PC-3 (cell line): ENCODE results near the gene WDR81. TPM values are rescaled to one million over a fixed set of nuclear protein-coding genes. Genes with fewer than 3 reads are reported as not detected.

ENCODE experiments used
- ATAC-seq: fragments of 200-7000 bp; cut with Tn5 transposase; 2 replicates; pipeline ENCODE4 v1.9.1; 2020; ENCODE audit warnings: mild to moderate bottlenecking, moderate library complexity
- BruUV-seq: library from RNA; stranded (reverse); fragments of 400-500 nt; replicated peaks from 2 replicates; lab custom pipeline; 2021; lab: Mats Ljungman, UMichigan
- CTCF ChIA-PET: fragments of 300-600 bp; sonication (Branson Sonifier 250); formaldehyde crosslinking; loops from one replicate; lab custom pipeline; 2022; ENCODE audit warnings: antibody characterized with exemption; lab: Charles Lee
- POLR2A ChIA-PET: fragments of 300-600 bp; sonication (Branson Sonifier 250); formaldehyde crosslinking; loops from one replicate; lab custom pipeline; 2022; ENCODE audit warnings: antibody characterized with exemption; ENCODE audit not compliant: unreplicated experiment; lab: Charles Lee
- DNase-seq: peaks from one replicate; pipeline ENCODE4 v3.0.0-alpha.2; 2015
- H2AFZ ChIP-seq: fragments of 300-600 bp; sonication (generic); 2 replicates; pipeline ENCODE4 v1.6.0; 2016; ENCODE audit warnings: antibody characterized with exemption, low read length
- H3F3A ChIP-seq: fragments of 300-600 bp; sonication (generic); one replicate; pipeline ENCODE4 v1.6.0; 2017; ENCODE audit warnings: antibody characterized with exemption, low read length, control low read depth, mild to moderate bottlenecking; ENCODE audit not compliant: unreplicated experiment
- H3K27ac ChIP-seq: fragments of 300-600 bp; sonication (generic); 2 replicates; pipeline ENCODE4 v1.5.1; 2016; ENCODE audit warnings: mild to moderate bottlenecking, low read length
- H3K27me3 ChIP-seq: fragments of 300-600 bp; sonication (generic); 2 replicates; pipeline ENCODE4 v1.6.1; 2016; ENCODE audit warnings: low read length, mixed read lengths
- H3K36me3 ChIP-seq: fragments of 300-600 bp; sonication (generic); 2 replicates; pipeline ENCODE4 v1.6.1; 2016; ENCODE audit warnings: low read depth, mixed run types, low read length, mixed read lengths
- H3K4me1 ChIP-seq: fragments of 300-600 bp; sonication (generic); 2 replicates; pipeline ENCODE4 v1.5.1; 2016; ENCODE audit warnings: low read length; ENCODE audit not compliant: insufficient read depth
- H3K4me2 ChIP-seq: fragments of 300-600 bp; sonication (generic); 2 replicates; pipeline ENCODE4 v1.6.0; 2016; ENCODE audit warnings: low read length
- H3K4me3 ChIP-seq: fragments of 300-600 bp; sonication (generic); 2 replicates; pipeline ENCODE4 v1.5.1; 2016; ENCODE audit warnings: mild to moderate bottlenecking, low read length, mixed read lengths
- H3K79me2 ChIP-seq: fragments of 300-600 bp; sonication (generic); 2 replicates; pipeline ENCODE4 v1.6.1; 2017; ENCODE audit warnings: low read length, mixed read lengths
- H3K9ac ChIP-seq: fragments of 300-600 bp; sonication (generic); 2 replicates; pipeline ENCODE4 v1.6.0; 2016; ENCODE audit warnings: mild to moderate bottlenecking, low read length
- H3K9me2 ChIP-seq: fragments of 300-600 bp; sonication (generic); replicated peaks from 2 replicates; pipeline ENCODE4 v1.6.1; 2016; ENCODE audit warnings: mixed run types, low read length, mixed read lengths
- H3K9me3 ChIP-seq: fragments of 300-600 bp; sonication (generic); 2 replicates; pipeline ENCODE4 v1.6.1; 2016; ENCODE audit warnings: low read length, mixed read lengths
- H4K20me1 ChIP-seq: fragments of 300-600 bp; sonication (generic); 2 replicates; pipeline ENCODE4 v1.6.1; 2016; ENCODE audit warnings: low read length, mixed read lengths
- EZH2 ChIP-seq: fragments of 300-600 bp; sonication (generic); IDR thresholded peaks from one replicate; pipeline ENCODE4 v1.6.1; 2017; ENCODE audit warnings: antibody characterized with exemption, mild to moderate bottlenecking, low read length; ENCODE audit not compliant: unreplicated experiment
- EZH2phosphoT487 ChIP-seq: fragments of 300-600 bp; sonication (generic); IDR thresholded peaks from 2 replicates; pipeline ENCODE4 v1.6.1; 2018; ENCODE audit warnings: mild to moderate bottlenecking, antibody characterized with exemption, low read length, borderline replicate concordance
- intact Hi-C: fragments of 100-400 bp; cut with micrococcal nuclease; formaldehyde crosslinking; loops from 2 replicates; pipeline ENCODE4 v1.9.0; 2023
- total RNA-seq: library from RNA; depleted of rRNA; stranded (reverse); fragments of >200 nt; gene quantifications from 2 replicates; pipeline ENCODE4 v1.2.3, GENCODE V29; 2014
- TF ChIP-seq, protein P1 (sequence below): fragments of 300-600 bp; sonication (generic); conservative IDR thresholded peaks from 2 replicates; pipeline ENCODE4 v1.5.1; 2017; ENCODE audit warnings: antibody characterized with exemption, low read depth, mild to moderate bottlenecking, low read length

WDR81 gene
- total RNA-seq, 1 experiment from 2014 or later = 14.6 TPM

DNA sequence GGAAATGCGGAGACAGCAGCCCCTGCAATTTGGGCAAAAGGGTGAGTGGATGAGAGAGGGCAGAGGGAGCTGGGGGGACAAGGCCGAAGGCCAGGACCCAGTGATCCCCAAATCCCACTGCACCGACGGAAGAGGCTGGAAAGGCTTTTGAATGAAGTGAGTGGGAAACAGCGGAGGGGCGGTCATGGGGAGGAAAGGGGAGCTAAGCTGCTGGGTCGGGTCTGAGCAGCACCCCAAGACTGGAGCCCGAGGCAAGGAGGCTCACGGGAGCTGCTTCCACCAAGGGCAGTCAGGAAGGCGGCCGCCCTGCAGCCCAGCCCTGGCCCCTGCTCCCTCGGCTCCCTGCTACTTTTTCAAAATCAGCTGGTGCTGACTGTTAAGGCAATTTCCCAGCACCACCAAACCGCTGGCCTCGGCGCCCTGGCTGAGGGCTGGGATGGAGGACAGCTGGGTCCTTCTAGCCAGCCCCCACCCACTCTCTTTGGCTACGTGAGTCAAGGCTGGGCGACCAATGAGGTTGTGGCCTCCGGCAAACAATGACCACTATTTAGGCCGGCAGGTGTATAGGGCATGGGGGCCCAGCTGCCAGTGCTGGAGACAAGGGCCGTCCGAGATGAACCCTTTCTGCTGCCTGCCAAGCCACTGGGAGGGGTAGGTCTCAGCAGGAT, 37.9 kb downstream of the WDR81 start:
- H3K36me3 ChIP-seq = no peaks in the 10 kb centered on the region
- H3K27me3 ChIP-seq = no peaks in the 10 kb centered on the region
- no TSS peak for BruUV-seq
- ATAC-seq (no peak), DNase-seq (no peak)
- no peak overlapping the region for H2AFZ ChIP-seq
- CTCF ChIA-PET = no interaction called here
- no peak overlapping the region for H3K9ac ChIP-seq
- no peaks in the 10 kb centered on the region for H3F3A ChIP-seq
- no peaks in the 10 kb centered on the region for H4K20me1 ChIP-seq
- H3K9me3 ChIP-seq = no peaks in the 10 kb centered on the region
- H3K4me2 ChIP-seq = no peak overlapping the region
- no peak overlapping the region for H3K27ac ChIP-seq
- TF ChIP-seq EZH2phosphoT487 (no peak), EZH2 (no peak)
- TF ChIP-seq, protein P1, sequence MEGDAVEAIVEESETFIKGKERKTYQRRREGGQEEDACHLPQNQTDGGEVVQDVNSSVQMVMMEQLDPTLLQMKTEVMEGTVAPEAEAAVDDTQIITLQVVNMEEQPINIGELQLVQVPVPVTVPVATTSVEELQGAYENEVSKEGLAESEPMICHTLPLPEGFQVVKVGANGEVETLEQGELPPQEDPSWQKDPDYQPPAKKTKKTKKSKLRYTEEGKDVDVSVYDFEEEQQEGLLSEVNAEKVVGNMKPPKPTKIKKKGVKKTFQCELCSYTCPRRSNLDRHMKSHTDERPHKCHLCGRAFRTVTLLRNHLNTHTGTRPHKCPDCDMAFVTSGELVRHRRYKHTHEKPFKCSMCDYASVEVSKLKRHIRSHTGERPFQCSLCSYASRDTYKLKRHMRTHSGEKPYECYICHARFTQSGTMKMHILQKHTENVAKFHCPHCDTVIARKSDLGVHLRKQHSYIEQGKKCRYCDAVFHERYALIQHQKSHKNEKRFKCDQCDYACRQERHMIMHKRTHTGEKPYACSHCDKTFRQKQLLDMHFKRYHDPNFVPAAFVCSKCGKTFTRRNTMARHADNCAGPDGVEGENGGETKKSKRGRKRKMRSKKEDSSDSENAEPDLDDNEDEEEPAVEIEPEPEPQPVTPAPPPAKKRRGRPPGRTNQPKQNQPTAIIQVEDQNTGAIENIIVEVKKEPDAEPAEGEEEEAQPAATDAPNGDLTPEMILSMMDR = no peak
- no peaks in the 10 kb centered on the region for H3K79me2 ChIP-seq
- H3K4me1 ChIP-seq = no peaks in the 10 kb centered on the region
- H3K9me2 ChIP-seq = no peaks in the 10 kb centered on the region
- intact Hi-C loops = no loop called here
- no peak overlapping the region for H3K4me3 ChIP-seq
- POLR2A ChIA-PET = no interaction called here

DNA sequence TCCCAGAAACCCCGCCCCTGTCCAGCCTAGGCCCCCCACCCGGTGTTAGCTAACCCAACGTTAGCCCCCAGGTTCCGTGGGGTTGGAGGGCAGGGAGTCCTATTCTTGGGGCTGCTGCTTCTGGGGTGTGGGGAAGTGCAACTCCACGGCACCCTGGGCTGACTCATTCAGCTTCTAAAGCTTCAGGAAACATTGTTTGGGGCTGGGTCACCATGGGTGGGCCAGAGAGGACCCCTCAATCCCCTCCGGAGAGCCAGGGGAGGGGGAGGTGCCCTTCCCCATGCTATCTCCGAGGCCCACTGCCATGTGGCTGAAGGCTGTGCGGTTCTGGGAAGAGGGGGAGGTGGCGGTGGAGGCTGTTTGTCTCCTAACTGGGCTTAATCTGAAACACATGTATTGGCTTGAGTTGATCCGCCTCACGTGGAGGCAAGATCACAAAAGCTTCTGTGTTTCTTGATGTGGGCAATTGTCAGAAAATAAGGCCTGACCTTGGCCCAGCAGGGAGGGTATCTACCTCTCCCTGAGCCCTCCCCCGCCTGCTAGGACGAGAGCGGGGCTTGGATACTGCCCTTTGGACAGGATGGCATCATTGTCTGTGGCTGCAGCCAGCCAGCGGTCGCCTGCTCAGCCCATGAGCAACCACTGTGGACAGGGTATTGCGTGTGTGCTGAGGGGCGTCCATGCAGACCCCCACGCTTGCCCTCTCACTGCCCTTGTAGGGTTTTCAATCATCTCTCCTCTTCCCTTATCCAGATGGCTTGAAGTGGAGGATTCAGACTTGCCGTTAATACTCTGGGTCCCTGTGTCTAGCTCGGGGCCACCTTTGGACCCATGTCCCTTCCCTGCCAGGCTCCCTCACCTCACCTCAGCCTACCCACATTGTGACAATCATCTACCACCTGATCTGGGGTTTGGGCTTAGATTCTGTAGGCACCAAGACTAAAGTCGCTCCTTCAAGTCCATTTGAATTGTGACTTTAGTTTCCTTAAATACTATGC, 38.7 kb downstream of the WDR81 start:
- Histone ChIP-seq H4K20me1 (no peaks in the 10 kb centered on the region), H2AFZ (no peak overlapping the region), H3K4me2 (no peak overlapping the region), H3K27me3 (no peaks in the 10 kb centered on the region), H3K4me1 (no peaks in the 10 kb centered on the region), H3K27ac (no peak overlapping the region), H3K9me3 (no peaks in the 10 kb centered on the region), H3K9ac (no peak overlapping the region), H3K36me3 (no peaks in the 10 kb centered on the region), H3F3A (no peaks in the 10 kb centered on the region), H3K79me2 (no peaks in the 10 kb centered on the region), H3K4me3 (no peak overlapping the region), H3K9me2 (no peaks in the 10 kb centered on the region)
- no peak for DNase-seq
- CTCF ChIA-PET = no interaction called here
- POLR2A ChIA-PET = no interaction called here
- TF ChIP-seq, protein P1 = no peak
- no peak for TF ChIP-seq EZH2
- TF ChIP-seq EZH2phosphoT487 = no peak
- no peak for ATAC-seq
- BruUV-seq = no TSS peak
- intact Hi-C loops = no loop called here
